ENCODE results near the gene GSE1. TPM values are rescaled to one million over a fixed set of nuclear protein-coding genes. Genes with fewer than 3 reads are reported as not detected.

GSE1 gene
- total RNA-seq, 1 experiment from 2014 or later, result 90.2 TPM

GRCh38 chr16:85620374-85620773 is 7.3 kb downstream of the GSE1 start (continued):
- no peak for TF ChIP-seq REST (IDR thresholded peaks at IDR 0.05; ENCODE audit: low read depth)

- DNase-seq (ENCODE audit: low read depth, low spot score), result no peak
- POLR2A ChIA-PET, result interaction anchor here (0.8 kb wide), 1 partner anchor 9 kb away, joined by 3 read pairs; the partner anchor contains the start of gene GSE1
- Histone ChIP-seq H3K9me3 (ENCODE audit: control insufficient read depth in 1 of 2, insufficient read depth in 1 of 2, low read depth in 1 of 2, low read length in 2 of 2) (no peaks in the 10 kb centered on the region), H3K4me2 (ENCODE audit: low read length) (no peak overlapping the region), H3K79me2 (ENCODE audit: insufficient read depth, low read length) (peaks cover 98% of the 10 kb centered on the region), H3K9me2 (ENCODE audit: insufficient read depth) (no peaks in the 10 kb centered on the region), H3K27ac (ENCODE audit: low read depth, low read length) (no peak overlapping the region), H3K4me3 (replicated peaks in 1 of 2; ENCODE audit: low read depth in 1 of 2, low read length in 2 of 2) (no peak overlapping the region), H2AFZ (ENCODE audit: low read depth, low read length, poor library complexity, severe bottlenecking) (no peak overlapping the region), H3K9ac (ENCODE audit: low read length) (no peak overlapping the region), H4K20me1 (ENCODE audit: insufficient read depth) (no peaks in the 10 kb centered on the region), H3K4me1 (ENCODE audit: control insufficient read depth in 1 of 2, insufficient read depth in 2 of 2, low read length in 2 of 2) (peaks cover 0 to 12% of the 10 kb centered on the region in 2 experiments; a peak in 2 of 4 replicates), H3K36me3 (ENCODE audit: control insufficient read depth in 1 of 2, insufficient read depth in 2 of 2, low read length in 2 of 2) (no peaks in the 10 kb centered on the region), H3K27me3 (ENCODE audit: insufficient read depth, low read length) (no peaks in the 10 kb centered on the region)
- RAD21 ChIA-PET (ENCODE audit: low non-redundant PET in 1 of 2, low total read pairs in 2 of 2, uncharacterized antibody in 2 of 2, unreplicated experiment in 2 of 2), result no interaction called here
- BruUV-seq (replicated peaks), result no TSS peak
- intact Hi-C loops (cut with micrococcal nuclease), result no loop called here
- CTCF ChIA-PET, result interaction anchor here (0.6 kb wide), 1 partner anchor 9 kb away, joined by 3 read pairs; the partner anchor contains the start of gene GSE1
- TF ChIP-seq POLR2AphosphoS5 (IDR thresholded peaks at IDR 0.05; ENCODE audit: low read depth, low read length) (no peak), CEBPB (IDR thresholded peaks at IDR 0.05; ENCODE audit: low read depth) (no peak), EZH2 (IDR thresholded peaks at IDR 0.05) (no peak), REST (IDR thresholded peaks at IDR 0.05; ENCODE audit: low read depth) (no peak), CBX3 (IDR thresholded peaks at IDR 0.05; ENCODE audit: low read depth) (no peak), ATF3 (IDR thresholded peaks at IDR 0.05) (no peak), RAD21 (IDR thresholded peaks at IDR 0.05; ENCODE audit: low read depth) (no peak), POLR2A (IDR thresholded peaks at IDR 0.05; ENCODE audit: borderline replicate concordance, extremely low read depth, insufficient read depth, insufficient read length) (no peak), ELF1 (IDR thresholded peaks at IDR 0.05; ENCODE audit: borderline replicate concordance, low read depth) (no peak), ZFX (IDR thresholded peaks at IDR 0.05) (no peak), ZBTB33 (IDR thresholded peaks at IDR 0.05; ENCODE audit: extremely low read depth, insufficient replicate concordance, low read length) (no peak), FOSL1 (IDR thresholded peaks at IDR 0.05; ENCODE audit: low read depth) (no peak)
- no peak for ATAC-seq
These were observed 8.7 kb downstream of the GSE1 start for GRCh38 chr16:85621698-85622428.
